Measurements from ENCODE around the gene LRIG3.
"Not testable (repeated sequence)": the region's sequence is repeated elsewhere in the genome, so short reads cannot be mapped to it uniquely, and the experiment has no call there.

DNA sequence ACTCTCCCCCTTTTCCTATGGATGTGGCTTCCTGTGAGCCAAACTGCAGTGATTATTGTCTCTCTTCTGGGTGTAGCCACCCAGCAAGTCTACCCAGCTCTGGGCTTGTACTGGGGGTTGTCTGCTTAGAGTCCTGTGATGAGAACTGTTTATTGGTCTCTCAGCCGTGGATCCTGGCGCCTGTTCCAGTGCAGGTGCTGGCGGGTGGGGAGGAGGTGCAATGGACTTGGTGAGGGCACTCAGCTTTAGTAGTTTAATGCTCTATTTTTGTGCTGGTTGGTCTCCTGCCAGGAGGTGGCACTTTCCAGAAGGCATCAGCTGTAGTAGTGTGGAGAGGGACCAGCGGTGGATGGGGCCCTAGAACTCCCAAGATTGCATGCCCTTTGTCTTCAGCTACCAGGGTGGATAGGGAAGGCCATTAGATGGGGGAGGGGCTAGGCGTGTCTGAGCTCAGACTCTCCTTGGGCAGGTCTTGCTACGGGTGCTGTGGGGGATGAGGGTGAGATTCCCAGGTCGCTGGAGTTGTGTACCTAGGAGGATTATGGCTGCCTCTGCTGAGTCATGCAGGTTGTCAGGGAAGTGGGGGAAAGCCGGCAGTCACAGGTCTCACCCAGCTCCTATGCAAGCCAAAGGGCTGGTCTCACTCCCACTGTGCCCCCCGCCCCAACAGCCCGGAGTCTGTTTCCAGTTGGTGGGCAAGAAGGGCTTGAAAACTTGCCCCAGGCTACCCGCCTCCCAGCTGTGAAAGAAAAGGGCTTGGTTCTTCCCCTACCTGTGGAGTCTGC, 29.8 kb upstream of the LRIG3 start:
- not testable (repeated sequence) for TF ChIP-seq POLR2A, CTCF (IDR thresholded peaks at IDR 0.05)
